Spleen (tissue), 11 donors: ENCODE measurements around the gene KLHL40. TPM values are rescaled to one million over a fixed set of nuclear protein-coding genes. Genes with fewer than 3 reads are reported as not detected.

Experiments
- DNase-seq: peaks from one replicate; pipeline ENCODE4 v3.0.0-alpha.2; 2020
- H3K27ac ChIP-seq, 8 donors: fragments of 200-600 bp; sonication (generic) in 7 of 8; 1 replicate in 4 of 8; 2 replicates in 4 of 8; pipeline versions ENCODE4 v1.5.0 to v1.8.0; 2016 to 2021; ENCODE audit warnings: inconsistent platforms in 4 of 8, mild to moderate bottlenecking in 4 of 8, moderate library complexity in 1 of 8
- H3K27me3 ChIP-seq, 7 donors: fragments of 200-600 bp; sonication (generic) in 6 of 7; replicated peaks in 1 of 7; 1 replicate in 4 of 7; 2 replicates in 3 of 7; pipeline versions ENCODE4 v1.5.0 to v1.8.0; 2016 to 2021; ENCODE audit warnings: inconsistent platforms in 3 of 7, mild to moderate bottlenecking in 1 of 7
- H3K36me3 ChIP-seq, 6 donors: fragments of 200-600 bp; sonication (generic) in 5 of 6; 1 replicate in 4 of 6; 2 replicates in 2 of 6; pipeline versions ENCODE4 v1.5.0 to v1.8.0; 2016 to 2021; ENCODE audit warnings: inconsistent platforms in 2 of 6
- H3K4me1 ChIP-seq, 6 donors: fragments of 200-600 bp; sonication (generic) in 5 of 6; 1 replicate in 3 of 6; 2 replicates in 3 of 6; pipeline versions ENCODE4 v1.5.0 to v1.8.0; 2016 to 2021; ENCODE audit warnings: inconsistent platforms in 3 of 6
- H3K4me3 ChIP-seq, 8 donors: fragments of 200-600 bp; sonication (generic) in 7 of 8; 1 replicate in 4 of 8; 2 replicates in 4 of 8; pipeline versions ENCODE4 v1.5.0 to v1.8.0; 2016 to 2021; ENCODE audit warnings: inconsistent platforms in 4 of 8, mild to moderate bottlenecking in 4 of 8, moderate library complexity in 2 of 8
- H3K9me3 ChIP-seq, 8 donors: fragments of 200-600 bp; sonication (generic) in 7 of 8; 1 replicate in 4 of 8; 2 replicates in 4 of 8; pipeline versions ENCODE4 v1.5.0 to v1.8.0; 2016 to 2021; ENCODE audit warnings: inconsistent platforms in 4 of 8
- CTCF ChIP-seq, 11 experiments: fragments of 200-600 bp in 7 of 11; fragments of 450-650 bp in 4 of 11; sonication (generic) in 4 of 11; IDR thresholded peaks in 8 of 11; conservative IDR thresholded peaks in 3 of 11; 1 replicate in 7 of 11; 2 replicates in 4 of 11; pipeline versions ENCODE4 v1.4.0 to v1.8.0; 2016 to 2021; ENCODE audit warnings: antibody characterized with exemption in 11 of 11, inconsistent platforms in 4 of 11, mild to moderate bottlenecking in 1 of 11
- POLR2A ChIP-seq, 3 donors: fragments of 450-650 bp; IDR thresholded peaks; one replicate each; pipeline ENCODE4 v1.5.1; 2017; ENCODE audit warnings: antibody characterized with exemption in 3 of 3, mild to moderate bottlenecking in 1 of 3
- POLR2AphosphoS5 ChIP-seq, 3 donors: sonication (generic); formaldehyde crosslinking; IDR thresholded peaks; one replicate each; pipeline ENCODE4 v1.5.1; 2017; ENCODE audit warnings: antibody characterized with exemption in 3 of 3
- WGBS, 5 donors: extraction: QIAGEN DNeasy Blood & Tissue Kit in 3 of 5; methylation state at CpG; one replicate each; pipeline versions ENCODE4 v1.1.5 to v1.1.7; 2013 to 2018; 5-methylcytosine and 5-hydroxymethylcytosine counted together
- intact Hi-C: fragments of 100-400 bp; cut with DNase I; formaldehyde crosslinking; loops from one replicate; pipeline ENCODE4 v1.15.0; 2023; ENCODE audit warnings: low total_unique reads
- polyA plus RNA-seq, 3 donors: library from polyadenylated mRNA; stranded (reverse); fragments of 200-250 nt; gene quantifications; one replicate each; pipeline ENCODE4 v1.2.1, GENCODE V29; 2013
- total RNA-seq, 7 donors: library from RNA; depleted of rRNA in 3 of 7; stranded (reverse); fragments of >200 nt in 3 of 7; fragmentation: NEBNext Ultra II Directional in 4 of 7; extraction: Animal tissue kit (Norgen Biotek cat#: 25700) in 4 of 7; gene quantifications; one replicate each; pipeline versions ENCODE4 v1.1.0 to v1.2.1, GENCODE V29; 2016 to 2021
- donor health status: healthy with polysubstance abuse.
- donor health status: DM: no; HTN: no; CAD: no; lungs with moderate emphysema.
- donor health status: DM: no; HTN: no; CAD: no.
- donor health status: Bipolar disorder and iron deficiency.
- donor health status: healthy.
- donor health status: DM: no; HTN: no; CAD: no.
- donor health status: DM: yes; HTN: yes; CAD: no.

KLHL40 gene
- total and polyA plus RNA-seq, 10 donors = 0.03 to 0.17 TPM; not detected in 8

- Histone ChIP-seq H3K4me3 (no peak overlapping the region), H3K27ac (no peak overlapping the region), H3K4me1 (no peaks in the 10 kb centered on the region), H3K27me3 (no peaks in the 10 kb centered on the region), H3K36me3 (no peaks in the 10 kb centered on the region), H3K9me3 (no peaks in the 10 kb centered on the region)
- TF ChIP-seq POLR2AphosphoS5 (IDR thresholded peaks at IDR 0.05) (no peak), CTCF (IDR thresholded peaks at IDR 0.05 in 8 of 11, conservative IDR thresholded peaks at IDR 0.05 in 3 of 11) (no peak), POLR2A (IDR thresholded peaks at IDR 0.05) (no peak)
- WGBS, 5 donors = 86 to 95% (median 89%) methylated on average over 10 of the region's 10 CpGs
- peak; percentile 36 for DNase-seq
- intact Hi-C loops = no loop called here
Observed at GRCh38 chr3:42709621-42710020, 24.3 kb downstream of the KLHL40 start.

- 65 to 79% (median 75%) methylated on average over 7 of the region's 7 CpGs for WGBS, 5 donors
- DNase-seq = no peak
Observed at GRCh38 chr3:42710323-42711021, 25.1 kb downstream of the KLHL40 start.

GRCh38 chr3:42711491-42712343, 26.4 kb downstream of the KLHL40 start:
- WGBS, 5 donors = 55 to 70% (median 56%) methylated on average over 4 to 6 of the region's 6 CpGs
- Histone ChIP-seq H3K9me3 (no peaks in the 10 kb centered on the region), H3K4me1 (no peaks in the 10 kb centered on the region), H3K4me3 (no peak overlapping the region), H3K27me3 (no peaks in the 10 kb centered on the region), H3K36me3 (no peaks in the 10 kb centered on the region), H3K27ac (no peak overlapping the region)
- peak; percentile 43 for DNase-seq
- TF ChIP-seq CTCF (IDR thresholded peaks at IDR 0.05 in 8 of 11, conservative IDR thresholded peaks at IDR 0.05 in 3 of 11) (no peak), POLR2AphosphoS5 (IDR thresholded peaks at IDR 0.05) (no peak), POLR2A (IDR thresholded peaks at IDR 0.05) (no peak)
- intact Hi-C loops = no loop called here

More at GRCh38 chr3:42710323-42711021, 25.1 kb downstream of the KLHL40 start:
- Histone ChIP-seq H3K36me3 (no peaks in the 10 kb centered on the region), H3K27me3 (no peaks in the 10 kb centered on the region), H3K4me1 (no peaks in the 10 kb centered on the region), H3K9me3 (no peaks in the 10 kb centered on the region), H3K4me3 (no peak overlapping the region), H3K27ac (no peak overlapping the region)
- intact Hi-C loops = no loop called here
- TF ChIP-seq POLR2A (IDR thresholded peaks at IDR 0.05) (no peak), CTCF (IDR thresholded peaks at IDR 0.05 in 8 of 11, conservative IDR thresholded peaks at IDR 0.05 in 3 of 11) (no peak)

- WGBS, 5 donors = 80 to 91% (median 89%) methylated on average over 4 of the region's 4 CpGs
- H3K4me1 ChIP-seq = no peaks in the 10 kb centered on the region
- no peaks in the 10 kb centered on the region for H3K36me3 ChIP-seq
- no peak overlapping the region for H3K4me3 ChIP-seq
- intact Hi-C loops = no loop called here
- no peaks in the 10 kb centered on the region for H3K27me3 ChIP-seq
- no peaks in the 10 kb centered on the region for H3K9me3 ChIP-seq
- H3K27ac ChIP-seq = no peak overlapping the region
- no peak for DNase-seq
- TF ChIP-seq POLR2A (IDR thresholded peaks at IDR 0.05) (no peak), CTCF (IDR thresholded peaks at IDR 0.05 in 8 of 11, conservative IDR thresholded peaks at IDR 0.05 in 3 of 11) (no peak), POLR2AphosphoS5 (IDR thresholded peaks at IDR 0.05) (no peak)
Observed at GRCh38 chr3:42712344-42712648, 27.0 kb downstream of the KLHL40 start.
